GM21360 (cell line): ENCODE measurements around the gene MAPKAP1.

ENCODE experiments used
- ATAC-seq: cut with Tn5 transposase; IDR thresholded peaks from one replicate; pipeline ENCODE4 v1.9.1; 2021; ENCODE audit warnings: mild to moderate bottlenecking, moderate library complexity; ENCODE audit not compliant: unreplicated experiment

The MAPKAP1 gene

GRCh38 chr9:125646217-125646616 lies 60.8 kb downstream of the MAPKAP1 start:
- ATAC-seq = no peak

DNA sequence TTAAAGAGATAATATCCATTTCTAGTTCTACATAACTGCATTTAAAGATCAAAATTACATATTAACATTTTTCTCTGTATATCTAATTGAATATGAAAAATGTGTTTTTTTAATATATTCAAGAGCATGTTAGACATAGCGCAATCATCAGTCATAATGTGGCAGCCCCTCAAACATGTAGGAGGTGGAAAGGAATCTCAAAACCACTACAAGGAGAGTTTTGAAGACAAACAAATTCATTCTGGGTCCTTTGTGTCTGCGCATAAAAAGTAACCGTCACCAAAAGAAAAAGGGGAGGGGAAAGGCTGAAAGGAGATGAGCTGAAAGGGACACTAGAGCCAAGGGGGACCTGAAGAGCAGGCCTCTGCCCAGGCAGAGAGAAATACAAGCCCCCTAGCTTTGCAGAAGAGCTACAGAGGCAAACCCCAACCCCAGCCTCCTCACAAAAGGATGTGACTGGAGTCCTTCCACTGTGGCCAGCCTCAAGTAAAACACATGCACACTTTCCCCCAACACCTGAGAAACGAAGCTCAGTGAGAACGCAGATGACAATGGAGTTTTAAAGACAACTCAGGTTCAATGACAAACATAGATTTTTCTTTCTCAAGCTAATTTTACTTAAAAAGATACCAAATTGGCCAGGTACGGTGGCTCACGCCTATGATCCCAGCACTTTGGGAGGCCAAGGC lies 62.0 kb downstream of the MAPKAP1 start:
- ATAC-seq = no peak

GRCh38 chr9:125642311-125642710 lies 64.7 kb downstream of the MAPKAP1 start:
- ATAC-seq = no peak

GRCh38 chr9:125639057-125639456 lies 68.0 kb downstream of the MAPKAP1 start:
- ATAC-seq = no peak

DNA sequence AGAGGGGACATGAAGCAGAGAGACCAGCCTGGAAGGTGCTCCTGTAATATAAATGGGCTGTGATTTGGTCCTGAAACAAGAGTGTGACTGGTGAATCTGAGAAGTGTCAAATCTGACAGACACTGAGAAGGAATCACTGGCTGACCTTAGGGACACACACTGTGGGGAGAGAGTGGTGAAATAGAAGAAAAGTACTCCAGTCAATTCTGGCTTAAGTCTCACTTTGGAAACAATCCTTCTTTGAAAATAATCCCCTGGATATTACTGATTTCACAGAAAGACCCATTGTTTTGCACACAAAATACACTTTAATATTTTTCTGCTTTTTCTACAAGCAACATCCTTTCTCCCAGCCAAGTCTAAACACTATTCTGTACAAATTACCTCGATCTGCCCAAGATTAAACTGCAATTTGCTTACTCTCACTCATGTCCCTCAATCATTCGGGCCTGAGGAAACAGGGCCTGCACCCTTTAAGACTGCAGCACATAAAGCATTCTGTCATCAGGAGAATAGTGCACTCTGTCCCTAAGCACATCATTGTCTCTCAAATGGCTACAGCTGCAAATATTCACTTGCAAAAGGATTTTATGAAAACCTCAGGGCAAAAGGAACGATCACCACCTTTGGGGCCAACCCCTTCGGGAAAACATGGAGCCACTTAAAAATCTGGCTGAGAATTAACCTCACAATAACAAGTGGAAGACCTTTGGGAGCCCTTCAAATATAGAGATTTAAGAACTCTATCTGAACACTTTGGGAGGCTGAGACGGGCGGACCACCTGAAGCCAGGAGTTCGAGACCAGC lies 68.6 kb downstream of the MAPKAP1 start:
- ATAC-seq = no peak

- no peak for ATAC-seq
Measured at GRCh38 chr9:125637241-125637640, 69.8 kb downstream of the MAPKAP1 start.

GRCh38 chr9:125635888-125636287 lies 71.1 kb downstream of the MAPKAP1 start:
- ATAC-seq = no peak

DNA sequence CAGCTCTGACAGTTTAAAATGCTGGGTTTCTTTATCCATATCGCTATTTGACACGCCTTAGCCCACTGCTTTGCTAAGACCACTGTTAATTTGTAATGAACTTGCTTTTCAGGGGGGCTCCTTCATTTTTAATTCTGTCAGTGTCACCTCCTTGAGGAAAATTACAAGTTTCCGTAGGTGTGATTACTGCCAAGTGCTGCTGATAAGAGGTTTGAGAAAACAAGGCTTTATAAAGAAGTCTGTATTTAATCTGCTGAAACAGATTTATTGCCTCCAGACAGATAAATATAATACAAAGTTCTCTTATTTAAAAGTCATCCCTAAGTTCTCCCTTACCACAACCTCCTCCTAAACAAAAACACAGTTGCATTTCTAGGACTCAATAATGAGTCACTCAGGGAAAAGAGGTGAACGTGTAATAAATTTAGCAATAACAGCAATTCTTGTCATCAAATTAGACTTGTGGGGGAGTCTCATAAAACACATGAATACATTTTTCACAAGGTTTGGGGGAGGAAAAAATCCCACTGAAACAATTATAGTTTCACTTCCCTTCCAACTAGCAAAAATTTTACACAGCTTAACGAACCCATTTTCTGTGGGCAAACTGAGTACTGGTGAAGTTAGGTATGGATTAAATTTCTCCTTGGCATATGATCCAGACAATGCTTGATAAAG lies 72.8 kb downstream of the MAPKAP1 start:
- ATAC-seq = no peak

GRCh38 chr9:125633116-125633745 lies 73.8 kb downstream of the MAPKAP1 start:
- ATAC-seq = no peak

DNA sequence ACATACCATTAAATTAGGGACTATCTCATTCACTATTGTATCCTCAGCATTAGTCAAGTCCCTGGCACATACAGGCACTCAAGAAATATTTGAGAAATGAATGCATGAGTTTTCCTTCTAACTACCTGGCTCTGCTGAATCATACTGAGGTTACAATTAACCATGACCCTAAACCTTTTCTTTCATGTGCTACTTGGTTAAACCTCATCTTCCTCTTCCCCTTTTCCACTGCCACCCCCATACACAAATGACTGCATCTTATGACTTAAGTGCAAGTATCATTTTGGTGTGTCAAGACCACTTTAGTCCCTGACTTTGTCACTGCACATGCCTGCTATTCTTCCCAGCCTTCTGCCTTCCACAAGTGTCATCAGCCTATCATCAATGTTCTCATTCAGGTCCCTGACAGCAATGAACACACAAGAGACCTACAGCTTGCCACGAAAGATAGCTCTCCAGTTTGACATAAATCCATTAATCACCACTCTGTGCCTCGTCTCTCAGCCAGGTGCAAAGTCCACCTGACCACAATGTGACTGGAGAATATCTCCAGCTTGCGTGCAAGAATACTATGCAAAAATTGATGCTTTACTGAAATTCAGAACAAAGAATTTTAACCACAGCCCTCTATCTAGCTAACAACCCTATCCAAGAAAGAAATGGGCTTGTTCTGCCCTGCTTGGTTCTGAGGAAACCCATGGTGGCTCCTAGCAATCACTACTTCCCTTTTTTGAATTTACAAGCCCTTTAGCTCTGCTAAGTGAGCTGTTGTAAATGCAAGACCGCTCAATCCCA lies 74.5 kb downstream of the MAPKAP1 start:
- peak; percentile 54 for ATAC-seq

GRCh38 chr9:125631391-125632085 lies 75.5 kb downstream of the MAPKAP1 start:
- ATAC-seq = no peak

DNA sequence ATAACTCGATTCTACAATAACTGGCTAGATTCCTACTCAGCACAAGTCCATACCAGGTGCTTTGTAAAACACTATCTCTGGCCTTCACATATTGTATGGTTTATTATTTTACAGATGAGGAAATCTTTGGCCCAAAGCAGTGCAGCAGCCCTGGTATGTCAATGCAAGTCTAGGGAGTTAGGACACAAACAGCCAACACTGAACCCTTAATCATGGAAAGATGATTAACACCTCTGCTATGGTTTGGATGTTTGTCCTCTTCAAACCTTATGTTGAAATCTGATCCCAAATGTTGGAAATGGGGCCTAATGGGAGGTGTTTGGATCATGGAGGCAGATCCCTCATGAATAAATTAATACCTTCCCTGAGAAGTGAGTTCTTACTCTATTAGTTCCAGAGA lies 76.6 kb downstream of the MAPKAP1 start:
- no peak for ATAC-seq

DNA sequence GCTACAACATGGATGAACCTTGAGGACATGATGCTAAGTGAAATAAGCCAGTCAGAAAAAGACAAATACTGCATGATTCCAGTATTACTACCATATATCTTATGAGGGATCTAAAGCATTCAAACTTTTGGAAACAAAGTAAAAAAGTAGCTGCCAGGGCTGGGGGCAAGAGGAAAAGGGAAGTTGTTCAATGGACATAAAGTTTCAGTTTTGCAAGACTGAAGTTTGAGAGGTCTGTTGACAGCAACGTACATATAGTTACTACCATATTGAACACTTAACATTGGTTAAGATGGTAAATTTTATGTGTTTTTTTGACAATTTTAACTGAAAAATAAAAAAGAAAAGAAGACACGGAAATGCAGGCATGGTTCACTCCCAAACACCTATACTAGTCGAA lies 77.6 kb downstream of the MAPKAP1 start:
- no peak for ATAC-seq

- no peak for ATAC-seq
Measured at GRCh38 chr9:125626187-125626586, 80.8 kb downstream of the MAPKAP1 start.

DNA sequence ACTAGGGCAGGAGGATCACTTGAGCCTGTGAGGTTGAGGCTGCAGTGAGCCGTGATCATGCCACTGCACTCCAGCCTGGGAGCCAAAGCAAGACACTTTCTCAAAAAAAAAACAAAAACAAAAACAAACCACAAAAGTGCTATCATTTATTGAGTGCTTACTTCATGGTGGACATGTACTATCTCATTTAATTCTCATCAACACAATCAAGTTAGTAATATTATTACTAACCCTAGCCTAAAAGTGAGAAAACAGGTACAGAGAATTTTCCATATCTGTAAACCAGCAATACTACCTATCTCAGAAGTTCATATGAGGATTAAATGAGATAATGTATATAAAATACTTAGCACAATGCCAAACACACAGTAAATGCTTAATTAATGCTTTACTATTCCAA lies 85.8 kb downstream of the MAPKAP1 start:
- ATAC-seq = no peak

- no peak for ATAC-seq
Measured at GRCh38 chr9:125620216-125620615, 86.8 kb downstream of the MAPKAP1 start.

- no peak for ATAC-seq
Measured at GRCh38 chr9:125617087-125617486, 89.9 kb downstream of the MAPKAP1 start.

GRCh38 chr9:125613141-125613540 lies 93.9 kb downstream of the MAPKAP1 start:
- no peak for ATAC-seq

DNA sequence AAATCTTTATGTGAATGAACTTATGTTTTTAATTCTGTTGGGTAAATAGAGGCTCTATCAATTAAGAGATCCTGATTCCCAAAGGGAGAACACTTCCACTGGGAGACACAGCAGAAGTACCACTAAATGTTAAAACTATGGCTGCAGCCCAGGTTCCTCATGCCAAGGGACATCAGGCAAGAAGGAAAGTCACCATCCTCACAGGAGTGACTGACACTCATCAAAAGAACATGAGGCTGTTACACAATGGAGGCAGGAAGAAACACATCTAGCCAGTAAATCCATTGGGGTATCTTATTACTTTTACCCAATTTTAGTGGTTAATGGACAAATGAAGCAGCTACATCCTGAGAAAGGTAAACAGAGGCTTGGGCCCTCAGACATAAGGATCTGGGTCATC lies 94.4 kb downstream of the MAPKAP1 start:
- no peak for ATAC-seq
